Right atrium auricular region (tissue), 2 donors: ENCODE data around the gene FANCI. TPM values are rescaled to one million over a fixed set of nuclear protein-coding genes. Genes with fewer than 3 reads are reported as not detected.

Experiments used
- DNase-seq: peaks from one replicate; pipeline ENCODE4 v3.0.0-alpha.2; 2019; ENCODE audit warnings: low spot score
- H3K27ac ChIP-seq, 2 donors: fragments of 200-600 bp; sonication (generic); 1 replicate in 1 of 2; 2 replicates in 1 of 2; pipeline ENCODE4 v1.5.1; 2016 to 2019
- H3K27me3 ChIP-seq, 2 donors: fragments of 200-600 bp; sonication (generic); one replicate each; pipeline versions ENCODE4 v1.5.1 to v1.6.0; 2017 to 2019
- H3K36me3 ChIP-seq: fragments of 200-600 bp; sonication (generic); one replicate; pipeline ENCODE4 v1.5.1; 2016
- H3K4me1 ChIP-seq, 2 donors: fragments of 200-600 bp; sonication (generic); one replicate each; pipeline versions ENCODE4 v1.5.1 to v1.6.0; 2017 to 2019
- H3K4me3 ChIP-seq, 2 donors: fragments of 200-600 bp; sonication (generic); 1 replicate in 1 of 2; 2 replicates in 1 of 2; pipeline ENCODE4 v1.5.1; 2017 to 2019; ENCODE audit warnings: mild to moderate bottlenecking in 1 of 2, moderate library complexity in 1 of 2
- H3K9me3 ChIP-seq, 2 donors: fragments of 200-600 bp; sonication (generic); one replicate each; pipeline ENCODE4 v1.5.1; 2019
- CTCF ChIP-seq, 2 donors: fragments of 200-600 bp; sonication (generic); IDR thresholded peaks; one replicate each; pipeline ENCODE4 v1.5.1; 2019; ENCODE audit warnings: antibody characterized with exemption in 2 of 2
- total RNA-seq, 2 donors: library from RNA; depleted of rRNA; stranded (reverse); fragments of >200 nt; gene quantifications; one replicate each; pipeline ENCODE4 v1.1.0, GENCODE V29; 2016

FANCI gene
- total RNA-seq, 2 donors from 2014 or later = 0.79 to 1.6 TPM

GRCh38 chr15:89203705-89204273 lies 40.0 kb upstream of the FANCI start:
- H3K27me3 ChIP-seq = no peaks in the 10 kb centered on the region
- peaks cover 12% of the 10 kb centered on the region for H3K36me3 ChIP-seq
- no peaks in the 10 kb centered on the region for H3K9me3 ChIP-seq
- H3K4me3 ChIP-seq = no peak overlapping the region
- peaks cover 0 to 19% of the 10 kb centered on the region in 2 donors for H3K4me1 ChIP-seq
- no peak for DNase-seq
- H3K27ac ChIP-seq = no peak overlapping the region
- no peak for TF ChIP-seq CTCF (IDR thresholded peaks at IDR 0.05)

GRCh38 chr15:89205991-89206585 lies 37.7 kb upstream of the FANCI start:
- Histone ChIP-seq H3K27me3 (no peaks in the 10 kb centered on the region), H3K36me3 (peaks cover 4% of the 10 kb centered on the region), H3K4me3 (no peak overlapping the region), H3K9me3 (no peaks in the 10 kb centered on the region), H3K27ac (no peak overlapping the region), H3K4me1 (peaks cover 0 to 10% of the 10 kb centered on the region in 2 donors)
- no peak for DNase-seq
- no peak for TF ChIP-seq CTCF (IDR thresholded peaks at IDR 0.05)

GRCh38 chr15:89206908-89207331 lies 36.9 kb upstream of the FANCI start:
- peaks cover 4% of the 10 kb centered on the region for H3K36me3 ChIP-seq
- H3K9me3 ChIP-seq = no peaks in the 10 kb centered on the region
- TF ChIP-seq CTCF (IDR thresholded peaks at IDR 0.05) = peak; percentile 99
- H3K4me1 ChIP-seq = peaks cover 0 to 10% of the 10 kb centered on the region in 2 donors
- peak; percentile 74 for DNase-seq
- no peak overlapping the region for H3K27ac ChIP-seq
- H3K4me3 ChIP-seq = peak overlapping the region in 1 of 2 donors; percentile 17
- no peaks in the 10 kb centered on the region for H3K27me3 ChIP-seq

GRCh38 chr15:89208256-89208655 lies 35.5 kb upstream of the FANCI start:
- no peaks in the 10 kb centered on the region for H3K36me3 ChIP-seq

GRCh38 chr15:89209057-89209456 lies 34.7 kb upstream of the FANCI start:
- H3K27me3 ChIP-seq = no peaks in the 10 kb centered on the region

More at GRCh38 chr15:89208256-89208655, 35.5 kb upstream of the FANCI start:
- H3K27ac ChIP-seq = no peak overlapping the region
- no peaks in the 10 kb centered on the region for H3K27me3 ChIP-seq
- no peak overlapping the region for H3K4me3 ChIP-seq
- peaks cover 0 to 10% of the 10 kb centered on the region in 2 donors for H3K4me1 ChIP-seq
- TF ChIP-seq CTCF (IDR thresholded peaks at IDR 0.05) = no peak
- H3K9me3 ChIP-seq = no peaks in the 10 kb centered on the region
- DNase-seq = no peak

More at GRCh38 chr15:89209057-89209456, 34.7 kb upstream of the FANCI start:
- Histone ChIP-seq H3K36me3 (no peaks in the 10 kb centered on the region), H3K9me3 (no peaks in the 10 kb centered on the region), H3K4me1 (peaks cover 0 to 10% of the 10 kb centered on the region in 2 donors), H3K27ac (no peak overlapping the region), H3K4me3 (no peak overlapping the region)
- TF ChIP-seq CTCF (IDR thresholded peaks at IDR 0.05) = no peak
- no peak for DNase-seq
